Neuron (in vitro differentiated cells): ENCODE measurements around the gene ARHGAP11A.

Source experiments
- H2AFZ ChIP-seq: one replicate; pipeline ENCODE4 v1.6.1; 2013; ENCODE audit warnings: low read depth, mild to moderate bottlenecking, inconsistent platforms, low read length, moderate library complexity
- H3K27me3 ChIP-seq: one replicate; pipeline ENCODE4 v1.6.1; 2013; ENCODE audit warnings: low read length; ENCODE audit not compliant: insufficient read depth
- H3K36me3 ChIP-seq: one replicate; pipeline ENCODE4 v1.6.1; 2013; ENCODE audit warnings: low read length; ENCODE audit not compliant: insufficient read depth
- H3K4me1 ChIP-seq: one replicate; pipeline ENCODE4 v1.6.1; 2013; ENCODE audit warnings: low read length; ENCODE audit not compliant: insufficient read depth
- H3K4me3 ChIP-seq: 2 replicates; pipeline ENCODE4 v1.5.1; 2013; ENCODE audit warnings: mild to moderate bottlenecking, low read length, moderate library complexity
- H3K9me3 ChIP-seq: one replicate; pipeline ENCODE4 v1.6.1; 2013; ENCODE audit warnings: low read length

Gene ARHGAP11A

GRCh38 chr15:32642667-32643435 lies 27.5 kb downstream of the ARHGAP11A start:
- Histone ChIP-seq H2AFZ (no peak overlapping the region), H3K36me3 (peaks cover 12% of the 10 kb centered on the region), H3K4me3 (no peak overlapping the region), H3K4me1 (peaks cover 5% of the 10 kb centered on the region), H3K9me3 (no peaks in the 10 kb centered on the region), H3K27me3 (no peaks in the 10 kb centered on the region)

- peaks cover 7% of the 10 kb centered on the region for H3K36me3 ChIP-seq
- no peak overlapping the region for H3K4me3 ChIP-seq
- H3K27me3 ChIP-seq: no peaks in the 10 kb centered on the region
- H3K9me3 ChIP-seq: peaks cover 2% of the 10 kb centered on the region
- peaks cover 5% of the 10 kb centered on the region for H3K4me1 ChIP-seq
- no peak overlapping the region for H2AFZ ChIP-seq
These were observed 28.7 kb downstream of the ARHGAP11A start for GRCh38 chr15:32643907-32644445.

GRCh38 chr15:32646291-32646690 lies 31.0 kb downstream of the ARHGAP11A start:
- Histone ChIP-seq H3K4me1 (peaks cover 5% of the 10 kb centered on the region), H3K27me3 (no peaks in the 10 kb centered on the region), H3K36me3 (no peaks in the 10 kb centered on the region), H3K4me3 (no peak overlapping the region), H2AFZ (no peak overlapping the region), H3K9me3 (peaks cover 2% of the 10 kb centered on the region)

GRCh38 chr15:32649342-32649741 lies 34.0 kb downstream of the ARHGAP11A start:
- Histone ChIP-seq H2AFZ (no peak overlapping the region), H3K4me3 (no peak overlapping the region), H3K9me3 (peaks cover 2% of the 10 kb centered on the region), H3K36me3 (no peaks in the 10 kb centered on the region), H3K4me1 (peaks cover 5% of the 10 kb centered on the region), H3K27me3 (no peaks in the 10 kb centered on the region)

GRCh38 chr15:32651229-32651837 lies 36.0 kb downstream of the ARHGAP11A start:
- Histone ChIP-seq H3K4me1 (peaks cover 3% of the 10 kb centered on the region), H3K36me3 (no peaks in the 10 kb centered on the region), H2AFZ (no peak overlapping the region), H3K27me3 (no peaks in the 10 kb centered on the region), H3K4me3 (no peak overlapping the region), H3K9me3 (peaks cover 2% of the 10 kb centered on the region)

- Histone ChIP-seq H3K4me1 (no peaks in the 10 kb centered on the region), H3K36me3 (no peaks in the 10 kb centered on the region), H2AFZ (no peak overlapping the region), H3K9me3 (peaks cover 2% of the 10 kb centered on the region), H3K4me3 (no peak overlapping the region), H3K27me3 (no peaks in the 10 kb centered on the region)
These were observed 36.9 kb downstream of the ARHGAP11A start for GRCh38 chr15:32652178-32652577.

GRCh38 chr15:32656091-32656490 lies 40.8 kb downstream of the ARHGAP11A start:
- no peaks in the 10 kb centered on the region for H3K27me3 ChIP-seq

GRCh38 chr15:32656496-32656895 lies 41.2 kb downstream of the ARHGAP11A start:
- no peak overlapping the region for H2AFZ ChIP-seq
- H3K36me3 ChIP-seq: no peaks in the 10 kb centered on the region
- H3K4me1 ChIP-seq: no peaks in the 10 kb centered on the region
- H3K4me3 ChIP-seq: no peak overlapping the region
- no peaks in the 10 kb centered on the region for H3K9me3 ChIP-seq
- no peaks in the 10 kb centered on the region for H3K27me3 ChIP-seq

More at GRCh38 chr15:32656091-32656490, 40.8 kb downstream of the ARHGAP11A start:
- Histone ChIP-seq H3K36me3 (no peaks in the 10 kb centered on the region), H3K9me3 (no peaks in the 10 kb centered on the region), H3K4me3 (no peak overlapping the region), H3K4me1 (no peaks in the 10 kb centered on the region), H2AFZ (no peak overlapping the region)

- Histone ChIP-seq H3K27me3 (no peaks in the 10 kb centered on the region), H3K4me3 (no peak overlapping the region), H3K4me1 (no peaks in the 10 kb centered on the region), H2AFZ (no peak overlapping the region), H3K9me3 (no peaks in the 10 kb centered on the region), H3K36me3 (no peaks in the 10 kb centered on the region)
These were observed 42.0 kb downstream of the ARHGAP11A start for GRCh38 chr15:32657198-32657883.

GRCh38 chr15:32657941-32658340 lies 42.6 kb downstream of the ARHGAP11A start:
- H3K4me3 ChIP-seq: no peak overlapping the region
- no peaks in the 10 kb centered on the region for H3K4me1 ChIP-seq
- no peaks in the 10 kb centered on the region for H3K9me3 ChIP-seq
- H3K27me3 ChIP-seq: no peaks in the 10 kb centered on the region
- no peaks in the 10 kb centered on the region for H3K36me3 ChIP-seq
- H2AFZ ChIP-seq: no peak overlapping the region

- Histone ChIP-seq H3K4me1 (no peaks in the 10 kb centered on the region), H3K36me3 (no peaks in the 10 kb centered on the region), H2AFZ (no peak overlapping the region), H3K27me3 (no peaks in the 10 kb centered on the region), H3K4me3 (no peak overlapping the region), H3K9me3 (no peaks in the 10 kb centered on the region)
These were observed 44.2 kb downstream of the ARHGAP11A start for GRCh38 chr15:32659340-32660155.

- H3K27me3 ChIP-seq: no peaks in the 10 kb centered on the region
- no peaks in the 10 kb centered on the region for H3K36me3 ChIP-seq
- H3K4me1 ChIP-seq: no peaks in the 10 kb centered on the region
- H3K4me3 ChIP-seq: no peak overlapping the region
- H2AFZ ChIP-seq: no peak overlapping the region
- no peaks in the 10 kb centered on the region for H3K9me3 ChIP-seq
These were observed 48.4 kb downstream of the ARHGAP11A start for GRCh38 chr15:32663671-32664070.
